MV-4-11 (cell line): ENCODE measurements around the gene ELF1.

Source experiments
- DNase-seq: peaks from one replicate; lab custom pipeline; 2025; lab: John Stamatoyannopoulos, UW

The ELF1 gene

DNA sequence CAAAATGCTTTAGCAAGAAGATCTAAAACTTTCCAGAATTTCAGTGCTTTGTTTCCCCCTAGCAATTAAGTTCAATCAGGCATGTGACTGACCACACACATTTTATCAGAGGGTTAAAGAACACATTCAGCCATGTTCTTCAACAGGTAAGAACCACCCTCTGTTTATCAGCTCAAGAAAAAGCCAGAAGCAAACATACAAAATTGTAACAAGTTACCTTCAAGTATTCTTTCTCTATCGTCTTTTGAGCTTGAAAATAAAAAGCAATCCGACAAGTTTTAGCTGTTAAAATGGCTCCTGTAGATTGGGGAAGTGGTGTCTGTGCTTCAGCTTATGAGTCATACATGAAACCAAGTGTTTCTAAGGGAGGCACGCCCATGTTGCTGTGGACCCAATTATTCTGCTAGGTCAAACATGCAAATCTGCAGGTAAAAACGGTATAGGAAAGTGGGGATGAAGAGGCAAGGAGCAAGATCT lies at the start of gene ELF1:
Gene ELF1 (minus strand): TSS at position 306 of the 477 bp plus-strand sequence. CDS start 37,262 bp downstream, outside the sequence.
- DNase-seq: peak; percentile 93

DNA sequence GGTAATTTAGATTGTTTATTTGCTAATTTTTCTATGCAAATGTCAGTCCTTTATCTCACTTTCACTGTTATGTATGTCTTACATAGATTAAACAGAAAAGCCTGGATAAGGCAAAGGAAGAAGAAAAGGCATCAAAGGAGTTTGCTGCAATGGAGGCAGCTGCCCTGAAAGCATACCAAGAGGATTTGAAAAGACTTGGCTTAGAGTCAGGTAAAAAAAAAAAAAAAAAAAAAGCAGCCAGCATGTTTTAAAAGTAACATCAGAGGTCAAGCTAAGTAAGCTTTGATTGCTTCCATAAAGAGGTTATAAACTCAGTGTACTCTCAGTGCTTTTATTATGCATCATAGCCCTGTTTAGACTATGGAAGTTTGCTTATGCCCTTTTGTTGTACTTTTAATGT lies 46.0 kb upstream of the ELF1 start:
- no peak for DNase-seq

- DNase-seq: no peak
Measured at GRCh38 chr13:41064493-41064892, 45.4 kb upstream of the ELF1 start.

GRCh38 chr13:41061914-41062837 lies 43.1 kb upstream of the ELF1 start:
- peak; percentile 76 for DNase-seq

- peak; percentile 90 for DNase-seq
Measured at GRCh38 chr13:41061075-41061913, 42.2 kb upstream of the ELF1 start, which contains the start of gene WBP4. Gene WBP4 (plus strand): TSS chr13:41061509. CDS start chr13:41061674, 165 bp downstream.

DNA sequence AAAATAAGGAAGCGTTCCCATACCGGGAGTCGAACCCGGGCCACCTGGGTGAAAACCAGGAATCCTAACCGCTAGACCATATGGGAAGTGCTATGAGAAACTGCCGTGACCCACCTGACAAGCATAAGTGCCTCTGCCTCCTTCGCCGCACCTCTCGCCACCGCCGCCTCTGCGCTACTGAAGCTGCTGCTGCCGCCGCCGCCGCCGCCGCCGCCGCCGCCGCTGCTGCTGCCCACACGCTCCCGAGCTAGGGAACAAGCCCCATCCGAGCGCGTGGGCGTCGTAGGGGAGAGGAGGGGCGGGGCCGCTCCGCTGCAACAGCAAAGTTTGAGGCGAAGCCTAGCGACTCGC lies 41.6 kb upstream of the ELF1 start:
- DNase-seq: peak; percentile 79

GRCh38 chr13:41060082-41060723 lies 41.1 kb upstream of the ELF1 start:
- no peak for DNase-seq

- no peak for DNase-seq
Measured at GRCh38 chr13:41059456-41060081, 40.5 kb upstream of the ELF1 start.

DNA sequence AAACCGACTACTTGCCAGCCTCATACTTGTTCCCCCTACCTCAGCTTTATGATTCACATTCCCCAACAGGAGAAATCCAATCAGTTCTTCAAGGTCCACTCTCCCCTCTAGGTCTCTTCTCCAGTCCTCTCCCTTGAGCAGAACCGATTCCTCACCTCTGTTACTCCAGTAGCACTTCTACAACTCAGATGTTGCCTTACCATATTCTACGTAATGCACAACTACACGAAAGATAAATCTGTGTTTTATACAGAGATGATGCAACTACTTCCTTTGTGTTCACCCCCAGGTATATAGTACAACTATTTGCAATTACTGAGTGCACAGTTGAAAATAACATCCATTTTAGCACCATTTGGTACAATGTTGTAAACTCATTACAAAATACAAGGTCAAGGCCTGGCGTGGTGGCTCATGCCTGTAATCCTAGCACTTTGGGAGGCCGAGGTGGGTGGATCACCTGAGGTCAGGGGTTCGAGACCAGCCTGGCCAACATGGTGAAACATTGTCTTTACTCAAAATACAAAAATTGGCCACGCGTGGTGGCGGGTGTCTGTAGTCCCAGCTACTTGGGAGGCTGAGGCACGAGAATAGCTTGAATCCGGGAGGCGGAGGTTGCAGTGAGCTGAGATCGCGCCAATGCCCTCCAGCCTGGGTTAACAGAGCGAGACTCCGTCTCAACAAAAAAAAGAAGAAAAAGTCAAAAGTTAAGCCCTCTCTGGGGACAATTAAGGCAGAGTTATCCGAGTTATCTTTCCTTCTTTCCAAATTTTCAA lies 39.4 kb upstream of the ELF1 start:
- DNase-seq: no peak

DNA sequence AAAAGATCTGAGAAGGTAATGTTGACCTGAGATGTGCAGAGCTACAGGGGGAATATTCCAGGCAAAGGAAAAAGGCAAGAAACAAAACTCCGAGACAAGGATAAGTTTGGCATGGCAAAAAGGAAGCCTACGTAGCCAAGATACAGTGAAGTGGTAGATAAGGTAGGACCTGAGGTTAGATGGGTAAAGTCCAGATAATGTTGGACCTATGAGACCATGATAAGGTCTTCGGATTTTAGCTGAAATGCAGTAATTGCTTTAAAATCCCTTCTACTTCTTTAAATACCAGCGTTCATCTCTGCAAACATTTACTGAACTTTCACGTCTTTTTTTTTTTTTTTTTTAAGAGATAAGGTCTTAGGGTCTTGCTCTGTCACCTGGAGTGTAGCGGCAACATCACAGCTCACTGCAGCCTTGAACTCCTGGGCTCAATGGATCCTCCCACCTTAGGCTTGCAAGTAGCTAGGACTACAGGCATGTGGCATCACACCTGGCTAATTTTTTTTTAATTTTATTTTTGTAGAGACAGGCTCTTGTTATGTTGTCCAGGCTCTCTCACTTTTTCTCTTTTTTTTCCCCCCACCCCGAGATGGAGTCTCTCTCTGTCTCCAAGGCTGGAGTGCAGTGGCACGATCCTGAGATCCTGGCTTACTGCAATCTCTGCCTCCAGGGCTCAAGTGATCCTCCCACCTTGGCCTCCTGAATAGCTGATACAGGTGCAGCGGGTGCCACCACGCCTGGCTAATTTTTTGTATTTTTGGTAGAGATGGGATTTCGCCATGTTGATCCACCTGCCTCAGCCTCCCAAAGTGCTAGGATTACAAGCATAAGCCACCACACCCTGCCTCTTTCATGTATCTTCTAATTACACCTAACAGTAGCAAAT lies 38.0 kb upstream of the ELF1 start:
- DNase-seq: no peak

- DNase-seq: no peak
Measured at GRCh38 chr13:41056194-41056593, 37.1 kb upstream of the ELF1 start.

- no peak for DNase-seq
Measured at GRCh38 chr13:41054919-41055619, 36.0 kb upstream of the ELF1 start.

GRCh38 chr13:41054212-41054877 lies 35.2 kb upstream of the ELF1 start:
- DNase-seq: peak; percentile 57

- DNase-seq: peak; percentile 87
Measured at GRCh38 chr13:41053384-41053826, 34.3 kb upstream of the ELF1 start.

- no peak for DNase-seq
Measured at GRCh38 chr13:41052441-41052840, 33.3 kb upstream of the ELF1 start.

- peak; percentile 83 for DNase-seq
Measured at GRCh38 chr13:41049480-41050440, 30.6 kb upstream of the ELF1 start.

- DNase-seq: no peak
Measured at GRCh38 chr13:41048640-41049039, 29.5 kb upstream of the ELF1 start.
